ENCODE measurements around the gene MYO7A. TPM values are rescaled to one million over a fixed set of nuclear protein-coding genes. Genes with fewer than 3 reads are reported as not detected.
A peak's percentile ranks its signal among the peaks of the same experiment; 100 is the strongest.

Gene MYO7A
- total RNA-seq, 1 experiment from 2014 or later: 3.5 TPM

DNA sequence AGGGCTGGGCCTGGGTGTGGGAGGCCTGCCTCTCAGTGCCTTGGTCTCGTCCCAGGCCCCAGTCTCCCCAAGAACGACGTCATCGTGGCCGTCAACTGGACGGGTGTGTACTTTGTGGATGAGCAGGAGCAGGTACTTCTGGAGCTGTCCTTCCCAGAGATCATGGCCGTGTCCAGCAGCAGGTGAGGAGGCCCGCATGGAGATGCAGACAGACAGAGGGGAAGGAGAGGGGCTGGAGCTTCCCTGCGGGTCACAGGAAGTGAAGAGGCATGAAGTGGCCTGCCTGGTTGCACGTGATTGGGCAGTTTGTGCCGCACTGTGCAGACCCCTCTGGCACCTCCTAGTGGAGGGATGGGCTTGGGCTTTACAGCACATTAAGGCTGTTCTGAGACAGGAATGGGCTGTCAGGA is 70.4 kb downstream of the MYO7A start:
- H3K4me2 ChIP-seq: no peak overlapping the region

DNA sequence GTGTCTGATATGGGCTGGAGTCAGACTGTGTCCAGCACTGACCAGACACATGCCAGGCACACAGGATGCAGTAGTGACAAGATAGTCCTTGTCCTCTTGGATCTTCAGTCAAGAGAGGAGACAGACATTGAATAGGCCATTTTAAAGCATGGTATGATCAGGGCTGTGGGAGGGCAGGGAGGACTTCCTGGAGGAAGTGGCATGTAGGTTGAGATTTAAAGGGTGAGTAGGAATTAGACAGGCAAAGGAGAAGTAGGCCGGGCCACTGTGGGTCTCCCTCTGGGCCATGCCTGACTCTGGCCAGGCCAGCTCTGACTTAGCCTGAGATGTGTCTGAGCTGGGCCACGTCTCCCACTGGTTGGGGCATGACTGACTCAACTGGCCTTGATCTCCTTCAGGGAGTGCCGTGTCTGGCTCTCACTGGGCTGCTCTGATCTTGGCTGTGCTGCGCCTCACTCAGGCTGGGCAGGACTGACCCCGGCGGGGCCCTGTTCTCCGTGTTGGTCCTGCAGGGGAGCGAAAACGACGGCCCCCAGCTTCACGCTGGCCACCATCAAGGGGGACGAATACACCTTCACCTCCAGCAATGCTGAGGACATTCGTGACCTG is 71.2 kb downstream of the MYO7A start:
- Histone ChIP-seq H4K20me1 (ENCODE audit: insufficient read depth) (no peaks in the 10 kb centered on the region), H3K27me3 (ENCODE audit: insufficient read depth, low read depth) (no peaks in the 10 kb centered on the region), H3K9me3 (ENCODE audit: insufficient read depth, low read depth) (no peaks in the 10 kb centered on the region), H3F3A (ENCODE audit: insufficient read depth, low read depth) (no peaks in the 10 kb centered on the region), H3K36me3 (ENCODE audit: low read depth) (no peaks in the 10 kb centered on the region), H3K4me3 (no peak overlapping the region), H3K79me2 (ENCODE audit: low read depth) (no peaks in the 10 kb centered on the region), H3K9me2 (ENCODE audit: insufficient read depth) (no peaks in the 10 kb centered on the region), H3K4me2 (no peak overlapping the region), H2AFZ (no peak overlapping the region), H3K27ac (no peak overlapping the region), H3K4me1 (replicated peaks; ENCODE audit: insufficient read depth) (no peaks in the 10 kb centered on the region)
- CTCF ChIA-PET: interaction anchor here (0.6 kb wide), 1 partner anchor 152 kb away, joined by 10 read pairs; no protein-coding TSS in a partner anchor
- no TSS peak for BruUV-seq (replicated peaks)
- no peak for DNase-seq
- intact Hi-C loops (cut with micrococcal nuclease; ENCODE audit: unreplicated experiment): loop anchor here (10.0 kb wide), 1 partner anchor 186 kb away; no protein-coding TSS in a partner anchor
- TF ChIP-seq CTCF (conservative IDR thresholded peaks at IDR 0.05) (no peak), EZH2 (IDR thresholded peaks at IDR 0.05; ENCODE audit: low read depth) (no peak)
- POLR2A ChIA-PET (ENCODE audit: unreplicated experiment): no interaction called here

More for the DNA sequence above, 70.4 kb downstream of the MYO7A start:
- CTCF ChIA-PET: interaction anchor here (0.6 kb wide), 1 partner anchor 151 kb away, joined by 10 read pairs; no protein-coding TSS in a partner anchor
- no peaks in the 10 kb centered on the region for H3K9me2 ChIP-seq (ENCODE audit: insufficient read depth)
- intact Hi-C loops (cut with micrococcal nuclease; ENCODE audit: unreplicated experiment): loop anchor here (10.0 kb wide), 1 partner anchor 186 kb away; no protein-coding TSS in a partner anchor
- no peaks in the 10 kb centered on the region for H3K4me1 ChIP-seq (replicated peaks; ENCODE audit: insufficient read depth)
- H3K36me3 ChIP-seq (ENCODE audit: low read depth): no peaks in the 10 kb centered on the region
- TF ChIP-seq EZH2 (IDR thresholded peaks at IDR 0.05; ENCODE audit: low read depth): no peak
- TF ChIP-seq CTCF (conservative IDR thresholded peaks at IDR 0.05): peak; percentile 60
- H3K79me2 ChIP-seq (ENCODE audit: low read depth): no peaks in the 10 kb centered on the region
- H2AFZ ChIP-seq: no peak overlapping the region
- no peak overlapping the region for H3K27ac ChIP-seq
- no TSS peak for BruUV-seq (replicated peaks)
- H3K4me3 ChIP-seq: no peak overlapping the region
- no peaks in the 10 kb centered on the region for H3K27me3 ChIP-seq (ENCODE audit: insufficient read depth, low read depth)
- no peak for DNase-seq
- no peaks in the 10 kb centered on the region for H3F3A ChIP-seq (ENCODE audit: insufficient read depth, low read depth)
- POLR2A ChIA-PET (ENCODE audit: unreplicated experiment): no interaction called here
- no peaks in the 10 kb centered on the region for H4K20me1 ChIP-seq (ENCODE audit: insufficient read depth)
- H3K9me3 ChIP-seq (ENCODE audit: insufficient read depth, low read depth): no peaks in the 10 kb centered on the region

DNA sequence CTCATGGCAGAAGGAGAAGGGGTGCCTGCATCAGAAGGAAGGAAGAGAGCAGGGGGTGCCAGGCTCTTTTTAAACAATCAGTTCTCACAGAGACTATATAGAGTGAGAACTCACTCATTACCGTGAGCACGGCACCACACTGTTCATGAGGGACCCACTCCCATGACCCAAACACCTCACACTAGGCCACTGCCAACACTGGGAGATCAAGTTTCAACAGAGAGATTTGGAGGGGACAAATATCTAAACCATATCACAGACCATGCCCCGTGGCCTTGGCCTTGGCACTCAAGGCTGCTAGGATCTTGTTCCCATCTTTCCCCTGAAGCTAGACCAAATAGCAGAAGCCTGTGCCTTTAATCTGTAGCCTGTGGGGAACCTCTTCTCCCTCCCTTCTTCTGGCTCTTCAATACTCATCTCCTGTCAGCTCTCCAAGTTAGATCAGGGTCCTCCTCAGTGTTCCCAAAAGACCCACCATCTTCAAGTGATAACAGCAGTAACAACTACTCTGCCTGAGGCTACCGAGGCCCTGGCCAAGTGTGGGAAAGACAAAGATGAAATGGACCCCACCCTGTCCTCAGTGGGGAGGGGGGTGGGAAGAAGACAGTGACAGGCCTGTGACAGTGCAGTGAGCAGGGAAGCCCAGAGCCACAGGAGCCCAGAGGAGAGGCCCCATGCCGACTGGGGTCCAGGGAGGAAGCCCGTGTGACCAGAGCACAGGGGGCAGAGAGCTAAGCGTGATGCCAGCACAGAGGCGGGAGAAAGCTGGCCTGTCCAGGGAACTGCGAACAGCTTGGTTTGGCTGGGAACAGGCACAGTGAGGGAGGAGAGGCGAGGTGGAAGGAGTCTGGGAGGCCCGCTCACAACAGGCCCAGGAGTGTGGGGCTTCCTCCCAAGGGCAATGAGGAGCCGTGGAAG is 72.6 kb downstream of the MYO7A start:
- BruUV-seq (replicated peaks): no TSS peak
- Histone ChIP-seq H3K9me2 (ENCODE audit: insufficient read depth) (no peaks in the 10 kb centered on the region), H3K79me2 (ENCODE audit: low read depth) (no peaks in the 10 kb centered on the region), H3K4me3 (no peak overlapping the region), H3F3A (ENCODE audit: insufficient read depth, low read depth) (no peaks in the 10 kb centered on the region; the same call in 1 of the 2 replicates), H3K27me3 (ENCODE audit: insufficient read depth, low read depth) (0 out of 2 replicates have a peak, but pooled peaks cover 5% of the 10 kb centered on the region), H3K4me1 (replicated peaks; ENCODE audit: insufficient read depth) (no peaks in the 10 kb centered on the region), H2AFZ (no peak overlapping the region), H3K4me2 (no peak overlapping the region), H3K36me3 (ENCODE audit: low read depth) (no peaks in the 10 kb centered on the region), H3K27ac (no peak overlapping the region), H4K20me1 (ENCODE audit: insufficient read depth) (no peaks in the 10 kb centered on the region), H3K9me3 (ENCODE audit: insufficient read depth, low read depth) (no peaks in the 10 kb centered on the region)
- no peak for TF ChIP-seq EZH2 (IDR thresholded peaks at IDR 0.05; ENCODE audit: low read depth)
- TF ChIP-seq CTCF (conservative IDR thresholded peaks at IDR 0.05): no peak
- intact Hi-C loops (cut with micrococcal nuclease; ENCODE audit: unreplicated experiment): no loop called here
- CTCF ChIA-PET: no interaction called here
- DNase-seq: no peak
- POLR2A ChIA-PET (ENCODE audit: unreplicated experiment): no interaction called here
